Peyer's patch (tissue), 4 donors: Measurements from ENCODE around the gene NRXN3.

Experiments used
- CTCF ChIP-seq, 6 experiments: fragments of 450-650 bp in 4 of 6; fragments of 200-600 bp in 2 of 6; sonication (generic) in 1 of 6; IDR thresholded peaks; one replicate each; pipeline ENCODE4 v1.5.1; 2017 to 2019; ENCODE audit warnings: antibody characterized with exemption in 6 of 6, mild to moderate bottlenecking in 3 of 6, moderate library complexity in 1 of 6
- POLR2A ChIP-seq, 2 donors: fragments of 450-650 bp; IDR thresholded peaks; one replicate each; pipeline ENCODE4 v1.5.1; 2017; ENCODE audit warnings: antibody characterized with exemption in 2 of 2, mild to moderate bottlenecking in 2 of 2, moderate library complexity in 2 of 2

- TF ChIP-seq POLR2A (IDR thresholded peaks at IDR 0.05) = no peak
- TF ChIP-seq CTCF (IDR thresholded peaks at IDR 0.05) = no peak
Observed at GRCh38 chr14:79514700-79515099, 1344.5 kb downstream of the NRXN3 start.
